Heart left ventricle (tissue), 13 donors: ENCODE results near the gene AGBL3.

ENCODE experiments used
- POLR2A ChIP-seq, 2 donors: fragments of 450-650 bp; IDR thresholded peaks; one replicate each; pipeline ENCODE4 v1.6.1; 2017; ENCODE audit warnings: antibody characterized with exemption in 2 of 2, mild to moderate bottlenecking in 2 of 2, moderate library complexity in 2 of 2
- TF ChIP-seq, protein P1 (sequence below), 12 donors: fragments of 200-600 bp; sonication (generic) in 4 of 12; IDR thresholded peaks; one replicate each; pipeline versions ENCODE4 v1.5.0 to v1.8.0; 2018 to 2022; ENCODE audit warnings: antibody characterized with exemption in 12 of 12, mild to moderate bottlenecking in 5 of 12
- donor health status: ischemic (EF 13 %, LVEDD 7.1; RV severe dilation, severe dysfunction).
- donor health status: DM: no; HTN: yes; CAD: no.
- donor health status: DM: no; HTN: no; CAD: no.
- donor health status: ischemic (EF 25% LVEDD 6.9; RV normal size, moderate dysfunction).
- donor health status: ischemic (EF 25% LVEDD 5.7; RV mildly dilated, moderate dysfunction).
- donor health status: ischemic (EF 35%, LVEDD 5.7; RV mildly dilated, moderate dysfunction).
- donor health status: nonischemic (EF 11% LVEDD 7.7; RV severe dilation, severe dysfunction).
- donor health status: DM: yes; HTN: yes; CAD: no.
- donor health status: PGD.
- donor health status: ischemic (EF 29% LVEDD 5.4; RV normal size, mild dysfunction).
- donor health status: nonischemic (EF 23%, LVEDD 6.1; RV moderate dilation, normal function).

DNA sequence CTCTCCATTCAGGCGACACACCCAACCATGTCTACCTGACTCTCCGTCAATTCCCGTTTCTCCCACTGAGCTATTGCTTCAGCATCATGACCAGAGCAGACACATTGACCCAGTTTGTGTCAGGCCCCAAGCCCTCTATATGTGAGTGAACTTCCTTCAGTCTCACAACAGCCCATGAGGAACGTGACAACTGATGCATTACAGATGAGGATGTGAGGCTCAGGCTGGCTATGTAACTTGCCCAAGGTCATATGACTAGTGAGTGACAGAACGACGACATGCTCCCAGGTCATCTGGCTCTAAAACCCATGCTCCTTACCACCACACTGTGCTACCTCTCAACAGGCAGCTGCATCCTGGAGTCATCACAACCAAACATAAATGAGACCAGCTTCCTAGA is 165.2 kb downstream of the AGBL3 start:
- TF ChIP-seq, protein P1, sequence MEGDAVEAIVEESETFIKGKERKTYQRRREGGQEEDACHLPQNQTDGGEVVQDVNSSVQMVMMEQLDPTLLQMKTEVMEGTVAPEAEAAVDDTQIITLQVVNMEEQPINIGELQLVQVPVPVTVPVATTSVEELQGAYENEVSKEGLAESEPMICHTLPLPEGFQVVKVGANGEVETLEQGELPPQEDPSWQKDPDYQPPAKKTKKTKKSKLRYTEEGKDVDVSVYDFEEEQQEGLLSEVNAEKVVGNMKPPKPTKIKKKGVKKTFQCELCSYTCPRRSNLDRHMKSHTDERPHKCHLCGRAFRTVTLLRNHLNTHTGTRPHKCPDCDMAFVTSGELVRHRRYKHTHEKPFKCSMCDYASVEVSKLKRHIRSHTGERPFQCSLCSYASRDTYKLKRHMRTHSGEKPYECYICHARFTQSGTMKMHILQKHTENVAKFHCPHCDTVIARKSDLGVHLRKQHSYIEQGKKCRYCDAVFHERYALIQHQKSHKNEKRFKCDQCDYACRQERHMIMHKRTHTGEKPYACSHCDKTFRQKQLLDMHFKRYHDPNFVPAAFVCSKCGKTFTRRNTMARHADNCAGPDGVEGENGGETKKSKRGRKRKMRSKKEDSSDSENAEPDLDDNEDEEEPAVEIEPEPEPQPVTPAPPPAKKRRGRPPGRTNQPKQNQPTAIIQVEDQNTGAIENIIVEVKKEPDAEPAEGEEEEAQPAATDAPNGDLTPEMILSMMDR (IDR thresholded peaks at IDR 0.05): no peak
- no peak for TF ChIP-seq POLR2A (IDR thresholded peaks at IDR 0.05)
